AG09309 (cell line): ENCODE data around the gene NOP14.

ENCODE experiments used
- DNase-seq: peaks from one replicate; pipeline ENCODE4 v3.0.0-alpha.2; 2010; ENCODE audit warnings: low read depth
- H3K4me3 ChIP-seq: 2 replicates; pipeline ENCODE4 v1.5.1; 2011; ENCODE audit warnings: mild to moderate bottlenecking, low read depth, low read length, moderate library complexity; ENCODE audit not compliant: control insufficient read depth
- CTCF ChIP-seq: IDR thresholded peaks from 2 replicates; pipeline ENCODE4 v1.5.1; 2011; ENCODE audit warnings: mild to moderate bottlenecking, low read depth, low read length, inconsistent platforms; ENCODE audit not compliant: insufficient read depth, control insufficient read depth; ENCODE audit errors: missing control alignments

NOP14 gene

DNA sequence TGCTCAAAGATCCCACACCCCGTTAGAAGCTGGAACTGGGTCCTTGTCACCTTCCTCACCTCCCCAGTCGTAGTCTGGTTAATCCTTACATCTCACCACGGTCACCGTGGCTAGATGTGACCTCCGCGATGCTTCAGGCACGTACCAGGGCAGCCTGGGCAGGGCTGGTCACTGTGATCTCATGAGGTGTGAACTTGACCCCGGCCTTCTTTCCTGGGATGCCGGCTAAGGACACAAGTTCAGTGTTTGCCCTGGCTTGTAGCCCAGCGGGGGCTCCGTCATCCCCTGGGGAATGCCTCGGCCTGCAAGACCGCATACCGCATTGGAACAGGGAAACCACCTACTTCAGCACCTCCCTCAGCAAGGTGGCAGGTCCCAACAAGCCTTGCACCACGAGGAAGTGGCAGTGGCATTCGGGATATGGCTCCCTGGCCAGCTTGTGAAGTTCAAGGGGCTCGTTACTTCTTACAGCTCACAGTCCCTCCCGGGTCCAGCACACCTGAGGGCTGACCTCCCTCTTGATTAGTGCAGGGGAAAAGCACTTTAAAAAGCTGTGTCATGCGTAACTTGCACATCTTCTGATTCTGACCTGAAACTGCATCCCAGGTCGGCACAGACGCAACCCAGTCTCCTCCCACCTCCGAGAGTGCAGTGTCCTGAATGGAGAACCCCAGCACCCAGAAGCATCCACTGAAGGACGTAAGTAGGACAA lies 25.9 kb downstream of the NOP14 start:
- DNase-seq, result no peak
- H3K4me3 ChIP-seq, result no peak overlapping the region
- no peak for TF ChIP-seq CTCF

- DNase-seq, result no peak
- no peak overlapping the region for H3K4me3 ChIP-seq
- TF ChIP-seq CTCF, result no peak
Observed at GRCh38 chr4:2936773-2937145, 26.4 kb downstream of the NOP14 start.

DNA sequence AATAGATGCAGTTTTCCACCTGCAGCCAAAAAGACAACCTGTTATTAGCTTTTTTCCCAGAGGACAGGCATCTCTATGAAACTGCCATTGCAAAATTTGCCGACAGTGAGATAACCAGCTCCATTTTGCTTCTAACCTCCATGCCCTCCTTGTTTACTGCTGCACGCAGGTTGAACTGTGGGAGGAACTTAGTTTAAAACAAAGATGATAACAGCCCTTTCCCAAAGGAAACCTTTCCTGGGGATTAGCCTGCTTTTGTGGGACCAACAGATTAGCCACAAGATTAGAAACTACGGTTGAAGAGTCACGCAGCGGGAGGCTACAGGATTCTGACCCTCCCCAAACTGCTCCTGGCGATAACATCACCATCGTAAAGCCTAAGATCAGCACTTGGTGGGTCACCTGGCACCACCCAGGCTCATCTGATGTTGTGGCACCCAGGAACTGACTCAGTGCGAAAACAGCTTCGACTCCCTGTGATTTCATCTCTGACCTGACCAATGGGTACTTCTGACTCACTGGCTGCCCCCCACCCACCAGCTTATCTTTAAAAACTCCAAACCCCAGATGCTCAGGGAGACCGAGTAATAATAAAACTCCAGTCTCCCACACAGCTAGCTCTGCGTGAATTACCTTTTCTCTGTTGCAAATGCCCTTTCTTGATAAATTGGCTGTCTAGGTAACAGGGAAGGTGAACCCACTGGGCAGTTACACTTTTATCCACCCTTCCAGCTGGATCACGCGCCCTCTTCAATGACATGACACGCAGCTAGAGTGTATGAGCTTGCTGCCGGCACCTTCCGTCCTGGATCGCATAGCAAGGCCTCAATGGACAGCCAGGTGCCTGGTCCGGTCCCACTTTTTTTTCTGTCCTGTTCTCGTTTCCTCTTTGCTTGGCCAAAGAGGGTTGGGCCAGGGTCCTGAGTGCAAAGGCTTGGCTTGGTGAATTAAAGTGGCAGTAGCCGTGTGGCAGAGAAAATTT lies 27.2 kb downstream of the NOP14 start:
- no peak for TF ChIP-seq CTCF
- DNase-seq, result no peak
- H3K4me3 ChIP-seq, result peak overlapping the region; percentile 77

DNA sequence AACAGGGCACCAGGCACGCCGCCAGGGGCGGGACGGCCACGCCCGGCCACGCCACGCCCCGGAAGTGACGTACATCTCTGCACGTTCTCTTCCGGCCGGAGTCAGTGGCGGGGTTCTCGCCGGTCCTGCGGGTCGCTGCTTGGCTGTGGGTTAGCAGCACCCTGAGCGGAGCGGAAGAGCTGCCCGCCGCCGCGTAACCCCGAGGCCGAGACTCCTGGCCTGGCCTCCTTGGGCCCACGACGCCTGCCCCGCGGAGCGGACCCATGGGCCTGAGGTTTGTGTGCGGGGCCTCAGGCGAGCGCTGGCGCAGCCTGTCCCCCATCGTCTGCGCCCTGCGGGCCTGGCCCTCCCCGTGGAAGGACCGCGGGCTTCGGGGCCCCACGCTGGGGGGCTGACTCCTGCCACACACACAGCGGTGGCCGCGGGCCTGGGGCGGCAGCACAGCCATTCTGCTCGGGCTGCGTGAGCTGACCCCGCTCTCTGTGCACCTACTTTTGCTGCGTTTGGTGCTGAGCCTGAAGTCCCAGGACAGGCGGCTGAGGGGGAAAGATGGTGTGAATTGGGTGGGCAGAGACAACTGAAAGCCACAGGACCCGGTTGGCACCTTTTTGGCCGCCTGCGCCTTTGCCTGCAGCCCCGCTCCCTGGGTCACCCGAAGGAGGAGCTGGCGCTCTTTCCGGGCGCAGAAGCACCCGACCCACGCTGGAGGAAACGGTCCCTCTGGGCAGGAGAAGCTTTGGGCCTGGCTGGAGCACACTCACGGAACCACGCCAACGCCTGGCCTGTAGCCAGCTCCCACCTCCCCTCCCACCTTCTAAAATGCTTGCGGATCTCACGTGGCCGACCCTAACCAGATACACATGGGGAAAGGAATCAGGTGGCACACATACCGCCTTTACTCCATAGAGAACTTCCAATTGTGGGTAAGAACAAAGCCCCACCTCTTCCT lies 28.1 kb downstream of the NOP14 start:
- DNase-seq, result peak; percentile 38
- TF ChIP-seq CTCF, result no peak
- peak overlapping the region; percentile 77 for H3K4me3 ChIP-seq

- peak overlapping the region; percentile 77 for H3K4me3 ChIP-seq
- TF ChIP-seq CTCF, result no peak
- DNase-seq, result no peak
Observed at GRCh38 chr4:2934077-2934812, 29.0 kb downstream of the NOP14 start.
